Effector CD8-positive, alpha-beta T cell (primary cell): ENCODE measurements around the gene ABRACL.
"Not testable (repeated sequence)": the region's sequence is repeated elsewhere in the genome, so short reads cannot be mapped to it uniquely, and the experiment has no call there.

Experiments used
- DNase-seq: peaks from one replicate; lab custom pipeline; 2025; lab: John Stamatoyannopoulos, UW
- total RNA-seq, 4 experiments: gene quantifications; one replicate each; lab custom pipeline; 2026; lab: John Stamatoyannopoulos, UW

Gene ABRACL
- 24.3 to 54.1 (median 33.7) reads per million in 4 experiments for total RNA-seq

- DNase-seq, result peak; percentile 54
Observed at GRCh38 chr6:139028658-139029469, at the start of gene ABRACL. TSS of gene ABRACL (plus strand) at chr6:139028745. CDS start at chr6:139034161, 5,416 bp downstream.

DNA sequence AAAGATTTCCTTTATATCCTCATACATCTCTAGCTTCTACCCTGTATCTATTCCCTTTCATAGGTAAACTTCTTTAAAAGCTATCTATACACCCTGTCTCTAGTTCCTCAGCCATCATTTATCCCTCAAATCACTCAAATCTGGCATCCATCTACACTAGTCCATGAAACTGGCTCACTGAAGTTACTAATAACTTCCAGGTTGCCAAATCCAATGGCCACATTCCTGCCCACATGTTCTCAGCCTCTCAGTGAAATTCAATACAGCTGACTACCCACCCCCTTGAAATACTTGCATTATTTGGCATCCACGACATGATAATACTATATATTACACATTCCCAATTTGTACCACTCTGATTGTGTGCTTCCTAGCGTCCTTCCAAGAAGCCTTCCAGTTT is 49.2 kb upstream of the ABRACL start:
- DNase-seq, result no peak

DNA sequence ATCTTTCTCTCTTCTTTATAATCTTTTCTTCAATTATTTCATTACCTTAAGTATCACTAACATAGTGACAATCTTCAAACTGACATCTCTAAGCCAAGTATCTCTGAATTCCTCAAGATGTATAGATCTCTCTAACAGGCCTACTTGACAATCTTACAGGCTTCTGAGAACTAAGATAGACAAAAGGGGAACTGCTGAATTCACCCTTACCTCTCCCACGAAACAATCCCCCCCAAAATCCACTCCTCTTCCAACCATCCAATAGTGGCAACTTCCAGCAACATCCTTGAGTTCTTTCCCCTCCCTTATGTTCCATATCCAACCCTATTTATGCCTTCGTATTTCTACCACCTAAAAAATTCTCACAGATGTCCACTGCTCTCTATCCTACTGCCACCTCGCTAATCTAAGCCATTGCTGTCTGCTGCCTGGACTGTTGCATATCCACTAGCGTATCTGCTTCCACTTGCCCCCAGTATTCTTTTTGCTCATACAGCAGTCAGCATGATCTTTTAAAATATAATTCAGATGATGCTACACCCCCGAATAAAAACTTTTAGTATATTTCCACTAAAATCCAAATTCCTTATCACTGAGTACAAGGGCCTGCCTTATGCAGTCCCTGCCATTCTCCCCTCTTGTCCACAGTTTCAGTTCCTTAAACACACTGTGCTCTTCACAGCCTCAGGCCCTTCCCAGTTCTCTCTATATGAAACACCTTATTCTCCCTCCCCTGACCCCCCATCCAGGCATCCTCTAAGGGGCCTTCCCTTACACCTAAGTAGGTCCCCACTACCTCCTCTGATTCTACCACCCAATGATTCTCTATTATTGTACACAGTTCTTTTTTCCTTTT is 48.5 kb upstream of the ABRACL start:
- DNase-seq, result no peak

DNA sequence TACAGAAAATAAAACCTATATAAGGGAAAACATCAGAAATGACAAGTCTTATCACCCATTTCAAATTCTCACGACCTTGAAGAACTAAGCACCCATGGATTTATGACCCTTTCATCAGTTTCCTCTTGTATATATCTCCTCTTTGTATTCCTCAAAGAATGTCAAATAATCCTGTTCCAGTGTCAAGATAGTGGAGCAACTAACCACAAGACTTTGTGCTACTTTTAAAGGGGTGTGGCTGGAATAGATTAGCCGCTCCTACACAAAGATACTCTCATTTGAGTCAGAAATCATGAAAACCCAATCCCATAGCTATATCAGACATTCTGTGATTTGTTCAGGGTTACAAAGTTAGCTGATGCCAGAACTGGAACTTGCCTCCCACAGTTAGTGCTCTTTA is 47.1 kb upstream of the ABRACL start:
- DNase-seq, result no peak

DNA sequence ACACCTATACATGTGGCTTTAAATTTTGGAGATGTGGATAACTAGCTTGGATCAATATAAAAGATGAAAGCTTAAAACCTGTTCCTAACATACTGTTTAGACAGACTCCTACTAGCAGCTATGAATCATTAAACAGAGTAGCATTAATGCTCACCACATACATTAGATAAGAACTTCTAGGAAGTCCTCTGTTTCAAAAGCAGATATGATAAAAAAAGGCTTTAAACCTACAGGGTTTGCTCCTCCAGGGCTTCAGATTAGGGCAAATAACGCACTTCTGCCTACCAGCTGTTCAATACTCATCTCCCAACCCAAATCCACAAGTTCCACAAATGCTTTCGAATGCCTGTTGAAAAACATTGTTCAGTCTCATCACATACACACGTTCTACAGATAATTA is 42.0 kb upstream of the ABRACL start:
- no peak for DNase-seq

DNA sequence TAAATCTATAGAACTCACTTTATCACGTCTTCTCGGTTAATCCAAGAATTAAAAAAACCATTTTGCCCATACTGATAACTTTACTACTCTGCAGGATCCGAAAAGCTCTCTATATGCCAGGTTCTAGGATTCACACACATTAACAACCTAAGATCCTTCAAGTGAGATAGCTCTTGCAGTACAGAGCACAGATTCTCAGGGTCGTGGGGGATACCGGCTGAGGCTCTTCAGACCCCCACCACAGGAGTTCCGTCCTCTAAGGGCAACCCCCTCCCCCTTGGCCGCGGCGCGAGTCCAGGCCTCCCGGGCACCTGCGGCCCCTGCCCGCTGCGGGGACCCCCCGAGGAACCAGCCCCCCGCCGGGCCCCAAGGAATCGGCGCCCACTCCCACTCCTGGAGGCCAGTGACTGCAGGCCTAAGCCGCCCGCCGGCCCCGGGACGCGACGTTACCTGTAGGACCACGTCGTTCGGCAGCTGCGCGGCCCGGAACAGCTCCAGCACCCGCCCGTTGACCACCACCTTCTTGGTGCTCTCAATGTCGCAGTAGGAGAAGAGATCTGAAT is 41.4 kb upstream of the ABRACL start:
- no peak for DNase-seq

DNA sequence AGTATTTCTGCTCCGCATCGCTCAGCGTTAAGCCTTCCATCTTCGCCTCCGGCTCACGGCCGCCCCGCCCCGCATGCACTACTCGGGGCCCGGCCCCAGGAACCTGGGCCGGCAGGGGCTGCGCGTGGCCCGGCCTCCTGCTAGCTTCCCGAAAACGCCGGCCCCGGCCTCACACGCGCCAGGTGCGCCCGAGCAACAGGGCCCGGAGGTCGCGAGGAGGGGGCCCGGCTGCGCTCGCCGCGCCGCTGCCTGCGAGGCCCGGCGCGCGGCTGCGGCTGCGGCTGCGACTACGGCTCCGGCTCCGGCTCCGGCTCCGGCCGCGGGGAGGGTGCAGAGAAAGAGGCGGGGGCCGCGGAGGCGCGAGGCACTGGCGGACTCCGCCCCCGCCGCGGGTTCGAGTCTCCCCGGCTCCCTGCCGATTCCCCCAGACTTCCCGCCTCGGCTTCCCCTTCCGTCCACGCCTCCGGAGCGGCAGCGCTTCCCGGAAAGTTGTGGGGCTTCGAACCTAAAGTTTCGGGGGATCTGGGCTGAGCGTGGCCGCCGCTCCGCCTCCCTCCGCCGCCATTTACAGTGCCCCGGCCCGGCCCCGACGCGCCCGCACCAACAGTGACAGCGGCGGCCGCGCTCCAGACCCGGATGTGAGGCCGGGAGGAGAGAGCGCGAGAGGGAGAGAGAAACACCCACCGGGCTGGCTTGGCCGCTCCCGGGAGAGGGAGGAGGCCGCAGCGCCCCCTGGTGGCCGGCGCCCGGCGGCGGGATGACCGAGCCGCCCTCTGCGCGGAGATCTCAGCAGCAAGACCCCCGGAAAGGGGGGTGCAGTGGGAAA is 40.7 kb upstream of the ABRACL start, which contains the start of gene REPS1:
REPS1 (minus strand) TSS at position 611 of the 826 bp plus-strand sequence; CDS start at position 40, 571 bp downstream.
- peak; percentile 87 for DNase-seq

GRCh38 chr6:138988469-138988834 is 40.1 kb upstream of the ABRACL start:
- DNase-seq, result no peak

GRCh38 chr6:138989098-138989983 is 39.2 kb upstream of the ABRACL start:
- DNase-seq, result no peak

GRCh38 chr6:138991206-138991605 is 37.3 kb upstream of the ABRACL start:
- no peak for DNase-seq

DNA sequence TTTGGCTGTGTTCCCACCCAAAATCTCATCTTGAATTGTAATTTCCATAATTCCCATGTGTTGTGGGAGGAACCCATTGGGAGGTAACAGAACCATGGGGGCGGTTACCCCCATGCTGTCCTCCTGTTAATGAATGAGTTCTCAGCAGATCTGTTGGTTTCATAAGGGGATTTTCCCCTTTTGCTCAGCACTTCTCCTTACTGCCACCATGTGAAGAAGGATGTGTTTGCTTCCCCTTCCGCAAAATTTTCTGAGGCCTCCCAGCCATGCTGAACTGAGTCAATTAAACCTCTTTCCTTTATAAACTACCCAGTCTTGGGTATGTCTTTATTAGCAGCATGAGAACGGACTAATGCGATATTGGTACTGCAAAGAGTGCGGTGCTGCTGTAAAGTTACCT is 35.6 kb upstream of the ABRACL start:
- not testable (repeated sequence) for DNase-seq

- not testable (repeated sequence) for DNase-seq
Observed at GRCh38 chr6:138993410-138993809, 35.1 kb upstream of the ABRACL start.

GRCh38 chr6:138996524-138996923 is 32.0 kb upstream of the ABRACL start:
- DNase-seq, result no peak

DNA sequence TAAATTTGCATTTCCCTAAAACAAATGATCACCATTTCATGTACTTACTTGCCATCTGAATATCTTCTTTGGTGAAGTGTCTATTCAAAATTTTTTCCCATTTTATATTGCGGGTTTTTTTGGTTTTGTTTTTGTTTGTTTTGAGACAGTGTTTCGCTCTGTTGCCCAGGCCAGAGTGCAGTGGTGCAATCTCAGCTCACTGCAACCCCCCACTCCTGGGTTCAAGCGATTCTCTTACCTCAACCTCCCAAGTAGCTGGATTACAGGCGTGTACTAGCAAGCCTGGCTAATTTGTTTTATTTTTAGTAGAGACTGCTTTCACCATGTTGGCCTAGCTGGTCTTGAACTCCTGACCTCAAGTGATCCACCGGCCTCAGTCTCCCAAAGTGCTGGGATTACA is 31.4 kb upstream of the ABRACL start:
- DNase-seq, result no peak

- no peak for DNase-seq
Observed at GRCh38 chr6:138999949-139000725, 28.4 kb upstream of the ABRACL start.

- no peak for DNase-seq
Observed at GRCh38 chr6:139003751-139004150, 24.8 kb upstream of the ABRACL start.

DNA sequence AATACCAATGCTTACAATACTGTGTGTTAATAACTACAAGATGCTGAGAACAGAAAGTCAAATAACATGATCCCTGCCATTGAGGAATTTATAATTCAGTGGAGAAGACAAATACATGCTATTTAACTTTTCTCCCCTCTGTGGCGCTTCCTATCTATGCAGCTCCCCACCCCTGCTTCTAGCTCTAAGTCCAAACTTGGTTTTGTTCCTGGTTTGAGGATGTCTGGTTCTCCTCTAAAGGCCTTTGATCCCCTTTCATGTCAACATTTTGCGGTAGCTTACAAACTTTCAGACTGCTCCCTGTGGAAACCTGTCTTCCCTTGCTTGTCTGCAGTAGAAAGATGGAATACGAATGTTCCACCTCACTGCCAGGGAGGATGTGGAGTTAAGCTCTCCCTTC is 22.1 kb upstream of the ABRACL start:
- no peak for DNase-seq

DNA sequence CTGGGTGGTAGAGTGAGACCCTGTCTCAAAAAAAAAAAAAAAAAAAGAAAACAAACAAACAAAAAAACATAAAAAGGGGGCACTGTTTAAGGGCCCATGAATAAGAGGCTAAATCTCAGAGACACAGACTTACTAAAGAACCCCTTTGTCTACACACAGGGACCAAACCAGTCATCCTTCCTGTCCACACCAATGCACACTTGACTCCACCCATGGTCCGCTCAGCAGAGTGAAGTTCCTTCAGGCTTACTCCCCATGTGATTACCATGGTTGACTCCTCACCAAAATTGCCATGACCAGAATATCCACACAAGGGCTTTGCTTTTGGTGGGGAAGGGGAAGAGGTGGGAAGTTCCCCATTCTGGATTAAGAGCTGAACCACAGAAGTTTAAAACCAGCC is 21.1 kb upstream of the ABRACL start:
- no peak for DNase-seq

GRCh38 chr6:139008117-139008516 is 20.4 kb upstream of the ABRACL start:
- no peak for DNase-seq

DNA sequence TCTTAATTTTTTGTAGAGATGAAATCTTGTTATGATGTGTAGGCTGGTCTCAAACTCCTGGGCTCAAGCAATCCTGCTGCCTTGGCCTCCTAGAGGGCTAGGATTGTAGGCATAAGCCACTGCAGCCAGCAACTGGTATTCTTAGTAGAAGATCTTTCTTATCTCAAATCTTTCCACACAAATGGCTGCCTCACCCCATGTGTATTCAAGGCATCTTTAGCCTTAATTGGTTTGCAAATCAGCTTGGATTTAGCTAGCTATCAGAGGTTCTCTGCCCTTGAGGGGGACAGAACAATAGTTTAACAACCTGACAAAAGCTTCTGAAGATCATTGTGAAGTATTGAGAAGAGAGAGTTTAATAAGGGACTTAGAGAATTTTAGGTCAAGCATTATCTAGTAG is 17.9 kb upstream of the ABRACL start:
- no peak for DNase-seq
